Measurements from ENCODE around the gene LRFN2.

Gene LRFN2

DNA sequence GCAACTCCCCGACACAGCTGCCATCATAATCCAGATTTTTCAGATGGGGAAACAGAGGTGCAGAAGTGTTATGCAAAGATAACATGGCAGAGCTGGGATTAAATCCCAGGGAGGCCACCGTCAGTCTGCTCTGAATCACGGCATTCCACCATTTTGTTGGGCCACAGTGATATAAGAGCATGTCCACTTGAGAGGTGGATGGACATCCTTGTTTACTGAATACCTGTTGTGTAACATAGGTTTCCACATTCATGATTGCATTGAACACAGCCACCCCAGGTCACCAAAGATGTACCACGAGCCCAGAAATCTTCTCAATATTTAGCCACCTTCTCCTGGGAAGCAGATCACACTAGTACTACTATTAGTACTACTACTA, 191.5 kb downstream of the LRFN2 start:
- DNase-seq = no peak

DNA sequence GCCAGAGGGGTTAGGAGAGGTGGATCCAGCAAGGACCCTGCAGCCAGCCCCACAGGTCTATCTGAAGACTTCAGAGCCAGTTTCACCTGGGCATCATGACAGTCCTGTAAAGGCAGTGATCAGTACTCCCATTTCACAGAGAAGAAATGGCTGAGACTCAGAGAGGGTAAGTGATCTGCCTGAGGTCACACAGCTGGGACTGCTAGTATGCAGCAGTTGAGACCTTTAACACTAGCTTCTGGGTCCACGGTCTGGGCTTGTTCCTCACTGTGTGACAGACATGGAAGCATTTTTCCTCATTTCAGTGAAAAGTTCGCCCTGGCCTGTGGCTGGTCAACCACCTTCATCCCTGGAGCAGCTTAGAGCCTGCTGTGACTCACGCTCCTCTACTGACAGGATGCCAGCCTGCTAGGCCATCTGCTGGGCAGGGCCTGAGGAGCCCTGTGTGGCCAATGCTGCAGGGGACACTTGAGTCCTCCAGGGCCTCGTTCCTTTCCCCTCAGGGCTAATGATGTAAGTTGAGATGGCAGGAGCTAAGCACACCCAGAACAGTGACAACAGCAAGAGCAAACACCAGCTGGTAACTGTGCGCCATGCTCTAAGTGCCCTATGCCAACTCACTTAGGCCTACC, 192.0 kb downstream of the LRFN2 start:
- no peak for DNase-seq

DNA sequence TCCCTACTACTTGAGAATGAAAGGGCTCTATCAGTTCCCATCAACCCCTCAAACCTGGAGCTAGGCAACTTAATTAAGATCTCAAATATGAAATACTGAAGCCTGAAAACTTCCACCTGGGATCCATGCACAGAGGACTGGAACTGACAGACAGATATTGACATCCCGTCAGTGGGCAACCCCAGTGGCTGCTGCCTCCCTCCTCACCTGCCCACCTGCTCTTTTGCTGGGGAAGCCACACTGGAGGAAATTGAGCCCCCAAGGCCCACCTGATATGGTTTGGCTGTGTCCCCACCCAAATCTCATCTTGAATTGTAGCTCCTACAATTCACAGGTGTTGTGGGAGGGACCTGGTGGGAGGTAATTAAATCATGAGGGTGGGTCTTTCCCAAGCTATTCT, 192.8 kb downstream of the LRFN2 start:
- DNase-seq = no peak

DNA sequence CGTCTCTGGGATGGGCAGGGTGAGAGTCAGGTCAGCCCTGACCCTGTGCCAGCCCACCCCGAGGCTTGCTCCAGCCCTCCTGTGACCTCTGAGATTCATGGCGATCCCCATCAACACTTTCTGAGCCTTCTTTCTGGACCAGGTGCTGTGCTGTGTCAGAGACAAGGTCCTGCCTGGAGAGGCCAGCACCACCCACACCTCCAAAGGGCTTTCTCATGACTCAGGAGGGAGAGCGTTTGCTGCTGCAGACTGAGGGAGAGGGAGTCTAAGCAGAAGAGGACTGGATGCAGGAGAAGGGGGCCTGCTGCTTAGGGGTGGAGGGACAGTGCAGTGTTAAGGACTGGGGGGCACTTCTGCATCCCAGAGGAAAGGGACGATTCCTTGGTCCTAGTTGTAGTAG, 193.5 kb downstream of the LRFN2 start:
- no peak for DNase-seq

DNA sequence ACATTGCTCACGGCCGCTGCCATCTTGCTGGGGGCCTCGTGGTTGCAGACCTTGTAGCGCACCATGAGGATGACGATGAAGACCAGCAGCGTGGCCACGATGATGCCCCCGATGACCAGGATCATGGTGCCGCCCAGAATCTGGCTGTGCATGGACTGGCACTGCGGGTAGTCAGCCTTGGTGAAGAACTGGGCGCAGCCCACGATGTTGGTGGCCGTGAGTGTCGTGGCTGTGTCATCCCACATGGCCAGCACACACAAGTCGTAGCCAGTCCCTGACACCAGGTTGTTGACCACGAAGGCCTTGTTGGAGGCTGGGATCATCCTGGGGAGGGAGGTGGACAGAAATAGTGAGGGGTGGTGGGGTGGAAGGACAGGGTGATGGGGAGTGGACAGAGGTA, 194.6 kb downstream of the LRFN2 start:
- DNase-seq = no peak

DNA sequence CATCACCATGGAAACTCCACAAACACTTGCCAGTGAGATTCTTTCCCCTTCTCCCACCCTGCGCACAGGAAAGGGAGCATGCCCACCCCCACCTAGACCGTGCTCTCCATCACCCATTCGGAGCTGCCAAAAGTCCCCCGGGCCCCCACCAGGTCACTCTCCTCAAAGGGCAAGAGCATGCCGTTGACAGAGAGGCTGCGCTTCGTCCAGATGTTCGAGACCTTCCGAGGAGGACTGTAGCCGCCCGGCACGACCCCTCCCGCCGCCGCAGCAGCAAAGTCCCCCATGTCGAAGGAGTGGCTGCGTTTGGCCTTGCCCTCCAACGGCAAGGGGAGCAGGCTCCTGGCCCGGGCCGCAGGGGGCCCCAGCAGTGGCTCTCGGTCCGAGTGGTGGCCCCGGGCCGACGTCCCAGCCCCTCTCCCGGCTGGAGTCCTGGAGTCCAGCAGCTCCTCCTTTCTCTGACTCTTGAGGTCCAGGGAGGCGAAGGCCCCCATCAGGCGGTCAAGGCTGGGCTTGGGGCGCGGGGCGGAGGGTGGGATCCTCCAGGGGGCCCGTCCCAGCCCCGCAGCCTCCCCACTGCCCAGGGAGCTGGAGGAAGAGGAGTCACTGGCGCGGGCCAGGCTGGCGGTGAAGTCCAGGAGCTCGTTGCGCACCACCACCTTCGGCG, 195.2 kb downstream of the LRFN2 start:
- DNase-seq = no peak

DNA sequence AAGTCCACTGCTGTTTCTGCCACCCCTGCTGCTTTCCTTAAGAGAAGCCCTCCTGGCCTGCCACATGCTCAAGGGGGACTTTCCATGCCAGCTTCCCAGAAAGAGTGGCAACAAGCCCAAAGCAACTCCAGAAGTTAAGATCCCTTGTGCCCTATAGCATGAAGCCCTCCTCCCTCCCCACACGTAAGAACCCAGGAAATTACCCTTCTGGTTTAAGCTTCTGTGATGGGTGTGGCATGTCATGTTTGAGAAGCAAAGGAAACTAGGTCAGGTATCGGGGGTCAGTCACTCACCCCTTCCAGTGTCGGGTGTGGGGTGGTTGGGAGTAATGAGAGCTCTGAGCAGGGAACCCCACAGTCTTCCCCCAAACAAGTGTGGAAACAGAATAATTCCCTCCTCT, 196.1 kb downstream of the LRFN2 start:
- DNase-seq = no peak

DNA sequence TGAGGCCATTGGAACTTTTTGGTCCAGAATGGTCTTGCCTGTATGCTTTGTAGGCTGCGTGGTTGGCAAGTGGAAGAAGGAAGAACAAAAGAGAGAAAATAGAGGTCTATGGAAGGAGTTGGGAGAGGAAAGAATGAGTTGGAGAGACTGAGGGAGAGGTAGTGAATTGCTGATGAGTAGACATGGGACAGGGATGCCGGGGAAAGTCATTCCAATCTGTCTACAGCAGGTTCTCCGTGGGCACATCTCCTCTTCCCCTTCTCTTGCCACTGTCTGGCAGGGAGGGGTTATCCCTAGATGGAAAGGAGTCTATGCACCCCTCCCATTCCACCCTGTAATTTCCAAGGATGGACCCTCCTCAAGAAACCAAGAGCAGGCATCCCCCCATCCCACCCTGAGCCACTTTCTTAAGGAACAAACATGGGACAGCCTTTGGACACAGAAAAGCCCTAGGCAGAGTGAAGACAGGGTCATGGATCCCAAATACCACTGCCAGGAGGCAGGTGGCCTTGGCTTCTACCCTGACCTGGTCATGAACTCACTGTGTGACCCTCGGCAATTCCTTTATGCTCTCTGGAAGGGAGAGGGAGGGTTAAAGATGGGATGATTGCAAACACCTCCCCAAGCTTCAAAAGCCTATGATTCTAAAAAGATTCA, 196.9 kb downstream of the LRFN2 start:
- DNase-seq = no peak

DNA sequence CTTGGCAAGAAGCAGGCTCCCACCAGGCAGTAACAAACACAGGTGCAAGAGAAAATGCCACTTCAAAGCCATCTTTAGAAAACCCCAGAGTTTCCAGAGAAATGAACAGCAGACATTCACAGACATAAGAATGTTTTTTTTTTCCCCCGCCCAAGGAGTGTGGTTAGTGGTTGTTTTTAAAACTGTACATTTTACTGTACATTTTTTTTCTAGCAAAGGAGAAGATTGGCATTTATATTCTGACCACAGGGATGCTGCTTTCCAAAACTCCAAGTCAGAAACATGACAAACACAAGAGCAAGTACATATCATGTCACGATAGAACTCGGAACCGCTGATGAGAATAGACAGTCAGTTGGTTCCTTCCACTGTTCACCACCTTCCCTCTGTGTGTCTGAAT, 197.9 kb downstream of the LRFN2 start:
- DNase-seq = no peak

DNA sequence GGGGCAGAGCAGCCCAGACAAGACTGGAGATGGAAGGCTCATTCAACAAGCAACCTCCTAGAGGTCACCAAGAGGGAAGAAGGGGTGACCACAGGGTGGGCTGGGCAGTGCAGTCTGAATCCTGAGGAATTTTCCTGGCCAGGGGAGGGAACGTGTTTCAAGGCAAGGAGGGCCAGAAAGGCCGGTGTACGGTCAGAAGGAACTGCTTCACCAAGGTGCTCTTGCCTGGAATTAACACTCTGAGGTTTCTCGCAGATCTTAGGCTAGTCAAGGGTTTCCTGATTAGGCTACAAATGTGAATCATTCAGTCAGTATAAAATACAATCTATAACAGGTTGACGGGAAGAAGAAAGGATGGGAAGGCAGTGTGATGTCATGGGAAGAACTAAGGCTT, 199.3 kb downstream of the LRFN2 start:
- DNase-seq = no peak

DNA sequence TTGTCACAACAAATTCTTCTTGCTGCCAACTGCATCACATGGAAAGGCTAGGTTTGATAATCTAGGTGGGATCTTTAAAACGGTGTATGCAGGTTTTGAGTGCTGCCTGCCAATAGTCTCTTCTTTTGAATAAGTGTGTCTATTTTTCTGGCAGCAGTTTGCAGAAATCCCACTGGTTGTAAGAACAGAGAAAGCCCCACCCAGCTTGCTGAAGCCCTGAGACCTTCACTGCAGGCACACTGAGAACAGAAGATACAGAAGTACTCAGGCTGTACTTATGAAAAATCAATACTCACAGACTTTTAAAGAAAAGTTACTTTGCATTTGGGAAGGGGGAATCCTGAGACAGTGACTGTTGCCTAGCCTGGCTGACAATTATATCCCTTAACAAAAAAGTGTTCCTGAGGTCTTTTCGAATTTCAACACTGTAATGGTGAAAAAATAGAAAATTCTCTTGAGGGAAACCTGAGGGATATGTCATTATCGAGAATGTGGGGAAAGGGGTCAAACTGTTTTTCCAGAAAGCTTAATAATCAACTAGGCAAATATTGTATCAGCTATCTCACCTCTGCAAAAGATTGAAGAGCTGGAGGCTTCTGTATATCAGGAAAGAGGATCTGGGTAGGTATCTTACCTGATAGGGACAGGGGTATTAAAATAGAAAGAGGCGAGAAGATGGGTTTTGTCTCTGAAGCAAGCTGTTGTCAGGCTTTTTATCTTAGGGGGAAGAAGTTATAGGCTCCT, 199.9 kb downstream of the LRFN2 start:
- DNase-seq = no peak

DNA sequence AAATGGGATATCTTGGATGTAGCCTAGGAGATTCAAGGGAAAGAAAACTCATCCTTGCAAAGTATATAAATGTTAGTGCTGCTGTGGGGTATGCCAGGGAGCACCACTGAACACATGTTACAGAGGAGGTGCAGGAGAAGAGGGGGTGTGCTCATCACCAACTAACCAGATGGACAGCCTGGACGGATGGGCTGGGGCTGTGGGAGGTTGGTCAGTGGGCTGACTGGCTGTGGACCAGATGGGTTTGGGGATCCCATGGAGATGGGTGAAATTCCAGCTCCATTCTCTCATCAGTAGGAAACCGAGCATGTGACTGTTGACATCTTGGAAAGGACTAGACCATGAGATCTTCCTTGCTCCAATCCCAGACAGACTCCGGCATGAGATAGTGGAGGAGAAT, 201.0 kb downstream of the LRFN2 start:
- DNase-seq = no peak

DNA sequence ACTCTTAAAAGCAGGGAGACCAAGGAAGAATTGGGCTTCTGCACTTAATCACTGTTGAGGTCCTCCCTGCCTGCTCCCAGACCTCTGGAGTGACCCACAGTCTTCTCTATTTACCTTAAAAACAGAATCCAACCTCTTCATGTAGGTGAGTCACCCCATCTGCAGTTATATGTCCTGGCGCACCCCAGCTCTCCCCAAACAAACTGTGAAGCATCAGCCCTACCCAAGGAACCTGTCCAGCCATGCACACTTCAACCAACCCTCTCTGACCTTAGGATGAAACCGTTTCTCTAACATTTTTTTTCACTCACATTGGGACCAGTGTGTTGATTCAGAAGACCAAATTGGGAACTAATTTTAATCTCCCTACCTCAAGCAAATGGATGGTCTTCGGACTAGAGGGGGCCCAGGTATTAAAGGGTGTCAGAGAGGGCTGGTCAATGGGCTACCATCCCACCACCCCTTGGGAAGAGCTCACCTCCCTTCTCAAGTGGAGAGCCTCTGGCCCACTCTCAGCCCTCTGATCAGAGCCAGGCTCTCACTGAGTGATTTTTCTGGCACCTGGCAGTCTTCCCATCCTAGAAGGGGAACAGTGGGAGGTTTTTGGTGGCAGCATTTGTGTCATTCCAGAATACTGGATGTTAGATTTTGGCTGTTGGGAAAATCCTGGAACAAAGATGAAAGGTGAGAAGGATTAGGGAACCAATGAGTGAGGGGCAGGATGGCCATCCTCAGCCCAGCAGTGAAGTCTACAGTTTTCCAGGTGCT, 203.6 kb downstream of the LRFN2 start:
- no peak for DNase-seq

DNA sequence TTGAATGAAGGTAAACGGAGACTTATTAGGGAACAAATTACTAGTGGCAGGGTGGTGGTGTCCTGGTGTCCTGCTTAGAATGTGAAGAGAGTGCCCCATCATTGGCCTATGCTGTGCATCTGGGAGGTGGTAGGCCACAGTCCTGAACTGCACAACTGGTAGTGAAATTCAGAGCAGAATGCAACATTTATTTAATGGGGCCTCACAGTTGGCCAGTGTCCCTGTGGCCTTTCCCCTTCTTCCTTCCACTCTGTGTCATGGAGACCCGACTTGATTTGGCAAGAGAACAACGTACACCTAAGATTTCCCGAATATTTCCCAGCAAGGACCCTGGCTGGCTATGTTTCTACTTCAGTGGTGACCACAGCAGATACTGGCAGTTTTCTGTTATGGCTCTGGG, 206.9 kb downstream of the LRFN2 start:
- DNase-seq = no peak

DNA sequence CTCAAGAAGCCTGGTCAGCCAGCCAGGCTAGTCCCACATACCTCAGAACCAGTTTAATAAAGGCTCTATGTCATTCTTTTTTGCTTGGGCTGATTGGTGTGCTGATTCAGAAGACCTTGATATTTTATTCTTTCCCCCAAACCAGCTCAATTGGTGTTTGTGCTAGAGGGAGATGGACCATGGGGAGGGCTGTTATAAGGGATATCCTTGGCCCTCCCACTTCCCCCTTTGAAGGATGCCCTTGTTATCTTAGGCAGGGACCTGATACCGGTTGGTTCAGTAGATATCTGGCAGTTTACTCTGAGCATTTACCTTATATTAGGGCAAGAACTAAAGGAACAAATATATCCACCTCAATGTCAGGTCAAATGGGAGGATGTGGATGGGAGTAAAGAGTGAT, 207.4 kb downstream of the LRFN2 start:
- no peak for DNase-seq

DNA sequence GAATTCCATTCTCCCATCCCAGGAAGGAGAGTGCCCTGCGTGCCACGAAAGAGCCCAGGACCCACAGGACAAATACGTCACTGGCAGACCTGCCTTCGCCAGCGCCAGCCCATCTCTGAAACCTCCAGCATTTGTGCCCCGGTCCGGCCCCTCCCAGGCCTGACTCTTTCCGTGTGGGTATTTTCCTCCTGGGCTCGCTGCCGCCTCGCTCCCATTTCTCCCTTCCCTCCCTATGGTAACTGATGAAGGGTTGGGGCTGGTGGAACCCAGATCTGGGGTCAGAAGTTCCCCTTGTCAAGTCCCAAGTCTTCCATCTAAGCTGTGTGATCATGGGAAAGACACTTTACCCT, 208.5 kb downstream of the LRFN2 start:
- no peak for DNase-seq

DNA sequence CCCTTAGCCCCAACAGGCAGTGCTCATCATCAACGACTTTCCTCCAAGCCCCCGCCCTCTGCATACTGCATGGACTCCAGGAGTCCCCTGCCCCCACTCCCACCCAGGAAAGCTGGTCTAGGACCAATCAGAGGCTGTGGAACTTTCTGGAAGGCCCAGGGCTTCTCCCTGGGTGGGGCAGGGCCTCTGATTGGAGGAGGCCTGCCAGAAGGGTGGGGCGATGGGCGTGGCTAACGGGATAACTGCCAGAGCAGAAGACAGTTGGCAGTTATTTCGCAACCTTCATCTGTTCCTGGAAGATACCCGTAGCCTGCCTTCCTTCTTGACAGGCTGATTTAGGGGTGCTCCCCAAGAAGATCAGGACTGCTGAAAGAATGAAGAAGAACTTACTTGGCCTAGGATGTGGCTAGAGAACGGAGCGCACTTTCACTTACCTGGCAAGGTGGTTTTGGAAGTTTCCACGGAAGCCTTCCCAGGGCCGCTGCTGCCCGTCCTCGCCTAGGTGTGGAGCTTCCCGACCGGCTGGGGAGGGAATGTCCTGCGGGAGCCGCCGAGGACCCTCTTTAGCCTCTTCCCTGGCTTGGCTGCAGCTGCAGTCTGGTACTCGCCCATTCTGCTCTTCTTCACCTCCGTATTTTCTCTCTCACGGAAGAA, 209.0 kb downstream of the LRFN2 start:
- DNase-seq = no peak

DNA sequence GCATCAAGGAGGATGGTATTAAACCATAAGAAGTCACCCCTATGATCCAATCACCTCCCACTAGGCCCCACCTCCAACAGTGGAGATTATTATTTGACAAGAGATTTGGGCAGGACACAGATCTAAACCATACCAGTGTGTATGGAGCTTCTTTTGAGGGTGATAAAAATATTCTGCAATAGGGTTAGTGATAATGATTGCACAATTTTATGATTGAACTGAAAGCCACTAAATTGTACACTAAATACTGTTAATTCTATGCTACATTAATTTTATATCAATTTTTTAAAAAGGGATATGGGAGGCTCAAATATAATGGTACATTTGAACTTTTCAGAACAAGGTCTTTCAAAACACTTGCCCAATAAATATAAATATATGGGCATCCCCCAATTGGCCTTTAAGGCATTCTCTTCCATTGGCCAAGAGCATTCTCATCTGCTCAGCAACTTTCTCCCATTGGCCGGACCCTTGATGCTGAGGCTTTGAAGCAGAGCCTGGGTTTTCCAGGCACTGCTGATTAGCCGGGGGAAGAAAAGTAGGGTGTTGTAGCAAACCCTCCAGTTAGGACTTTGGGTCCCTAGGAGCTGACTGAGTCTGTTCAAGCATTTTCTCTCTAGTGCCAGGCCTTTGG, 209.9 kb downstream of the LRFN2 start:
- DNase-seq = no peak

DNA sequence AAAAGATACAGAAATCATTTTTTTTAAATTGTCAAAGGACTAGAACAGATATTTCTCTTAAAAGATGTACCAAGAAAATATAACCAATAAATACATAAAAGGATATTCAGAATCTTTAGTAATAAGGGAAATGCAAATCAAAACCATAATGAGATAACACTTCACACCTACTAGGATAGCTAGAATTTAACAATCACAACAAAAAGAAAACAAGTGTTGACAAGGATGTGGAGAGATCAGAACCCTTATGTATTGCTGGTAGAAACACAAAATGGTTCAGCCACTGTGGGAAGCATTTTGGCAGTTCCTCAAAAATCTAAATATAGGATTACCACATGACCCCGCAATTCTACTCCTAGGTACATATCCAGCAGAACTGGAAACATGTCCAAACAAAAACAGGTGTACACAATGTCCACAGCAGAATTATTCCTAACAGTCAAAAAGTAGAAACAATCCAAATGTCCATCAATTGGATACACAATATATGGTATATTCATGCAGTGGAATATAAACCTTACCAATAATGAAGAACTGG, 211.0 kb downstream of the LRFN2 start:
- DNase-seq = no peak

DNA sequence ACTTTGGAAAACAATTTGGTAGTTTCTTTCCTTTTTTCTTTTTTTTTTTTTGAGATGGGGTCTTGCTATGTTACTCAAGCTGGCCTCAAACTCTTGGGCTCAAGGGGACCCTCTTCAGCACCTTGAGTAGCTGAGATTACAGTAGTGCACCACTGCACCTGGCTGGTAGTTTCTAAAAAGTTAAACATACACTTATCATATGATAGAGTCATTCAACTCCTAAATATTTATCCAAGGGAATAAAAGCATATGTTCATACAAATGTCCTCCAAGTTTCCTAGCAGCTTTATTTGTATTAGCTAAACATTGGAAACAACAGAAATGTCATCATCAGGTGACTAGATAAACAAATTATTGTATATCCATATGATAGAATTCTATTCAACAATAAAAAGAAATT, 213.9 kb downstream of the LRFN2 start:
- DNase-seq = no peak

DNA sequence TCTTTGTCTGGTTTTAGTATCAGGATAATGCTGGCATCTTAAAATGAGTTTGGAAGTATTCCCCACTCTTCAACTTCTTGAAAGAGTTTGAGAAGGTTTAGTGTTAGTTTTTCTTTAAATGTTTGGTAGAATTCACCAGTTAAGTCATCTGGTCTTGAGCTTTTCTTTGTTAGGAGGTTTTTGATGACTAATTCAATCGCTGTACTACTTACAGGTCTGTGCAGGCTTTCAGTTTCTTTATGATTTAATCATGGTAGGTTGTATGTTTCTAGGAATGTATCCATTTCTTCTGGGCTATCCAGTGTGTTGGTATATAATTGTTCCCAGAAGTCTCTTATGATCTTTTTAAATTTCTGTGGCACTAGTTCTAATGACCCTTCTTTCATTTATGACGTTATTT, 215.5 kb downstream of the LRFN2 start:
- no peak for DNase-seq

DNA sequence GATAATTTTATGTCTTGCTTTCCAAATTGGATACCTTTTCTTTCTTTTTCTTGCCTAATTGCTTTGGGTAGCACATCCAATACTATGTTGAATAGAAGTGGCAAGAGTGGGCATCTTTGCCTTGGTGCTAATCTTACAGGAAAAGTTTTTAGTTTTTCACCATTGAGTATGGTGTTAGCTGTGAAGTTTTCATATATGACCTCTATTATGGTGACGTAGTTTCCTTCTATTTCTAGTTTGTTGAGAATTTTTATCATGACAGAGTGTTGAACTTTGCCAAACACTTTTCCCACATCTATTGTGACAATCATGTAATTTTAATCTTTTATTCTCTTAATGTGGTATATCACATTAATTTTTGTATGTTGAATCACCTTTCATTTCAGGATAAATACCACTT, 216.1 kb downstream of the LRFN2 start:
- DNase-seq = no peak

Measured in activated T-cell treated with anti-CD3 and anti-CD28 coated beads for 4 hours (primary cell).